HEK293T (cell line): Measurements from ENCODE around the gene LETMD1.

Experiments used
- FOXK2 ChIP-seq: fragments of 450-650 bp; IDR thresholded peaks from 2 replicates; pipeline ENCODE4 v1.6.1; 2016; ENCODE audit warnings: mild to moderate bottlenecking
- SP1 ChIP-seq: fragments of 450-650 bp; IDR thresholded peaks from 2 replicates; pipeline ENCODE4 v1.6.1; 2017

DNA sequence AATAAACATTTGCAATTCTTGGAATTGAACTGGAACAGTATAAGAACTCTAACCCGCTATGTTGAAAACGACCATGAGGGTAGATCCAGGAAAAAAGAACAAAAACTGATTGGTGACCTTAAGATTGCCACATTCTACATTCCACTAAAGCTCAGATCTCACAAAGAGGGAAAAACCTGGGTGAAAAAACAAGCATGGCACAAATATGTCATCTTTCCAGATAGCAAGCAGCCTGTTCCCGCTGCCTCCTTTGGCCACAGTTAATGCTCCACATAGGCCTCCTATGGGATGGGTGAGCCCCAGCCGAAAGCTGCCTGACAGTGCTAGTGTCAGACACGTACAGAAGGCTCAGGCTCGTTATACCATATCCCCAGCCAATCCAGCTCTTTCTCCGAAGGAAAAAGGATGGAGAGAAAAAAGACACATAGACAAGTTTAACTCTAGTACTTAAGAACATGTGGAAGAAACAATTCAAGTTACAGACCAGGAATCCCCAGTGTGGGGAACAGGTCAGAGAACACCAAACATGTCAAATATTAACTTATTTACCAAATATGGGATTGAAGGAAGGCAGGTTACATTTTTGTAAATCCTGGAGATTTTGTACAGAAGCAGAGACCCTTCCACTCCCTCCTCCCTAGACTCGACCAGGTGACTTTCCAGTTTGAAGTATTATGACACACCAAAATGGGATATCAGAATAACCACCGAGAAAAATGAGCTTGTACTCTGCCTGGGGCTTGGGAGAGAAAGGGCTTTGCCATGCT is 14.7 kb downstream of the LETMD1 start:
- TF ChIP-seq SP1 (no peak), FOXK2 (no peak)
